HG02981 (cell line): Measurements from ENCODE around the gene CEP70.
"Not testable (repeated sequence)": the region's sequence is repeated elsewhere in the genome, so short reads cannot be mapped to it uniquely, and the experiment has no call there.

Experiments
- ATAC-seq: cut with Tn5 transposase; IDR thresholded peaks from one replicate; pipeline ENCODE4 v1.9.1; 2021; ENCODE audit warnings: mild to moderate bottlenecking, moderate library complexity; ENCODE audit not compliant: unreplicated experiment

Gene CEP70

DNA sequence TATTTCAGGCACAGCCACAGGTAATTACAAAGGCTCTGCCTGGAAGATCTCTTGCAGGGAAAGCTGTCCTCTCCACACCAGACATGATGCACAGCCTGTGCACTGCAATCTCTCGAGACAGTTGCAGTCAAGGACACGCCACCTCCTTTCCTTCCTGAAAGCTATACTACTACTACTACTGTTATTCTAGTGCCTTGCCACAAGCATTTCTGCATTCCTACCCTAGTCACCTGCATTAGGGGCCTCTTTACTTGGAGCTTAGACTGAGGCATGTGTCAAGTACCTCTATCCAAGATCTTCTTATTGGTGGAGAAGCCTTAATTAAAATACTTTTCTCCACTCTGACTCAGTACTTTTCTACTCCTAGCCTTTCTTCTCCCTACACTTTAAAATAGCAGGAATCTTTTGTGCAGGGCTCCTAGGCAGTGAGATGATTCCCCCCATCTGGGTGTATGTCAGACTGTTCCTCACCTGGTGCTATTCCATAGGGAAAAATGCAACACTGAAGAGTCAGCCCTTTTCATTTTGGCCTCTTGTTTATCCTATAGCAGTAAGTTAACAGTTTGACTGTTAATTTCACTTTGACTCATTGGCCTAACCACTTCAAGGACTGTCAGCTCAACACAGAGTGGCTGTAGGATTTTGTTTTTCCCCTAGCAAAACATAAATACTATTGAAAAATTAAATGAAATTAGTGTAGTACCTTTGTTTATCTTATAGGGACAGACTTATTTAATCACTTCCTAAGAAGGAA lies 80.8 kb downstream of the CEP70 start:
- peak; percentile 75 for ATAC-seq

DNA sequence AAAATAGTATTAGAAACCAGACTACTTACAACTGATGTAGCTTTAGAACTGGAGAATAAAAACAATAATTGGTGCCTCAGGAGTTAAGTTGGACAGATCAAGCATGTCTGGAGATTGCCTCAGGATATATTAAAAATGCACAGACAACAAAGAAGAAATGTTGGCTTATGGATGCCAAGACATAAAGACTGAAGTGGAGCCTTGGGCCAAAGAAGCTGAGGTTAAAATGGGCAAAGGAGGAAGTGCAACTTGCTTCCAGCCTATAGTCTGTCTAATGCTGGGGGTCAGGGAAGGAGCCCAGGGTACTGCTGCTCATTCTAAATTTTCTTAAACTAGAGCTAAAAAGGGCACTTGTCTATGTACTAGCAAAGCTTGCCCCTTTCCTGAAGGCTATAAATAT lies 82.1 kb downstream of the CEP70 start:
- ATAC-seq = no peak

DNA sequence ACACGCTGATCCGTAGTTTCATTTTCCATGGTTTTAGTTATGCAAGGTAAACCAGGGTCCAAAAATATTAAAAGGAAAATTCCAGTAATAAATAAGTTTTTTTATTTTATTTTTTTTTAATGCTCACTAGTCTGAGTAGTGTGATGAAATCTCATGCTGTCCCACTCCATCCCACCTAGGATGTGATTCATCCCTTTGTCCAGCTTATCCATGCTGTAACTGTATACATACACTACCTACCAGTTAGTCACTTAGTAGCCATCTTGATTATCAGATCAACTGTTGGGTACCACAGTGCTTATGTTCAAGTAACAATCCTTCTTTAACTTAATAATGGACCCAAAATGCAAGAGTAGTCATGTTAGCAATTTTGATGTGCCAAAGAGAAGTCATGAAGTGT lies 84.5 kb downstream of the CEP70 start:
- no peak for ATAC-seq

DNA sequence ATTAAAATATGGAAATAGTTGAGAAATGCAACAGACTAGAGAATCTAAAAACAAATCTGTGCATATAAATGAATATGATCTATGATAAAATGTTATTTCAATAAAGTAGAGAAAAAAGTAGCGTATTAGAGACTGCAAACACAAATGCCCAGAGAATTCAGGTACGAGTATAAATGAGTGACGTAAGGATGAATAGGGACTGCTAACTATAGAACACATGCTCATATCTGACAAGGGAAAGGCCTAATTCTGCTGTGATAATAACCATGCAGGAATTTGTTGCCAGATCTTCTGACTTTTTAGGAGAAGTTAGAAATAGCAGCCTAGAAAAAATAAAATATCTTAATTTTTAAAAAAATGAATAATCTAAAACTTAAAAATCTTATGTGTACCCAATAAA lies 86.5 kb downstream of the CEP70 start:
- no peak for ATAC-seq

DNA sequence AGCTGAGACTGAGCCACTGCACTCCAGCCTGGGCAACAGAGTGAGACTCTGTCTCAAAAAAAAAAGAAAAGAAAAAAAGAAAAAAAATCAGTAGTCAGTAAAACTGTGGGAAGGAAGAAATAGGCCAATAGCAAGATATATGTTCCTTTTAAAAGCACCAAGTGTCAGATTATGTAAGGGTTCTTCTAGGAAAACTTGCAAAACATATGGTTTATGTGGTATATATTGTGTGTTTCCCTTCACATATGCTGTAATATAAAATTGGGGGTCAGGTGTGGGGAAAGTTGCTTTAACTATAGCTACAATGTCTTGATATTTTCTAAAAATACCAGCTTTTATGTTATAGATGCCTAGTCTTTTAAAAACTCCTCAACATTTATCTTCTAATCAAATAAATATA lies 95.1 kb downstream of the CEP70 start:
- ATAC-seq = no peak

DNA sequence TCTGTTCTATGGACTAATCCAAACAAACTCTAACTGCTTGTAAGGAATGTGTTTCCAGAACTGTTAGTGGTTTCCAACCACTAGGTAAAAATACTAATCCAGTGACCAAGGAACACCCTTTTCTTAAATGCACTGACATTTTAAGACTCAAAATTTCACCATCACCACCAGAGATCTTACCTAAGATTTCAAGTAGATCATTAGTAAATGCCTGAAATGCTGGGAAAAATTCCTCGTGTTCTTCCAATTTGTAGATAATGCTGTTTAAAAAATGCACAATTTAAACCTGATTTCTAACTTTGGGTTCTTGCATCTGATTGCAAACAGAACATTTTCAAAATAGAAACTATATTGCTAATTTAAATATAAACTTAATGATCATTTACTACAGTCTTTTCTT lies 96.2 kb downstream of the CEP70 start:
- ATAC-seq = no peak

DNA sequence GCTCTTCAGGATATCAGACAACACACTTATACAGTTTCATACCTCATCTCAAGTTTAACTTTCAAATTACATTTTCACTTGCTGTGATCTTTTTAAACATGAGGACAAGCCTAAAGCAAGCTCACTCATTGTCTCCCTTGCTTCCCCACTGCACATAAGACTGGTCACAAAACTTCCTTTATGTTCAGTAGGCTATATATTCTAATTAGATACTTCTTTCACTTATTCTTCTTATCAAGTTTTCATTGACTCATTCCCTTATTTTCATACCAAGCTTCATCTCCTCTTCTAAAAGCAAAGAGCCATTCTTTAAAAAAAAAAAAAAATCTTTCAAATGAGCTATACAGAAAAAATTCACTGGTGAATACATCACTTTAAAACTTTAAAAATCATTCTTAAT lies 97.0 kb downstream of the CEP70 start:
- ATAC-seq = no peak

DNA sequence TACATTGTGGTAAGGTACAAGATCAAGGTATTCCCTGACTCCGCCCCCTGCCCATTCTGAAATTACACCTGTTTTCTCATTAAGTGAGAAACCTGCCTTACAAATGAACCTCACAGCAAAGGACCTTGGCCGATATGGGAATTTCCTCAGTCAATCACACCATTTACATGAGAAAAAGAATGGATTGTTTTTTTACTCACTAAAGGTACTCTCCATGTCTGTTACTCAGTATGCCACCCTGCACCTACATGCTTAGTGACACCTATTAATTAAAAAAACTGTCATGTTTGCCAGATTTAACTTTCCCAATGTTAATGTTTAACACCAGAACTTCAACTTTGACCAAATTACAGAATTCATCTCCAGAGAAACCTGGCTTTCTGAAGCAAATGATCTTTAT lies 97.6 kb downstream of the CEP70 start:
- no peak for ATAC-seq

DNA sequence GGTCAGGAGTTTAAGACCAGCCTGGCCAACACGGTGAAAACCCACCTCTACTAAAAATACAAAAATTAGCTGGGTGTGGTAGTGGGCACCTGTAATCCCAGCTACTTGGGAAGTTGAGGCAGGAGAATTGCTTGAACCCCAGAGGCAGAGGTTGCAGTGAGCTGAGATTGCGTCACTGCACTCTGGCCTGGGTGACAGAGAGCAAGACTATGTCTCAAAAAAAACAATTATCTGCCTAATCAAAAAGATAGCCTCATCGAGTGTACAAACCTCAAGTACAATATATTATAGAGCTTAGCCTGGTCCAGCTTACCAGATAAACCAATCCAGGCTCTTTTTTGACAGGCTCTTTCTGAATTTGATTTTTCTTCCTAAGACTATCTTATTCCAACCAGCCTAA lies 98.4 kb downstream of the CEP70 start:
- not testable (repeated sequence) for ATAC-seq

DNA sequence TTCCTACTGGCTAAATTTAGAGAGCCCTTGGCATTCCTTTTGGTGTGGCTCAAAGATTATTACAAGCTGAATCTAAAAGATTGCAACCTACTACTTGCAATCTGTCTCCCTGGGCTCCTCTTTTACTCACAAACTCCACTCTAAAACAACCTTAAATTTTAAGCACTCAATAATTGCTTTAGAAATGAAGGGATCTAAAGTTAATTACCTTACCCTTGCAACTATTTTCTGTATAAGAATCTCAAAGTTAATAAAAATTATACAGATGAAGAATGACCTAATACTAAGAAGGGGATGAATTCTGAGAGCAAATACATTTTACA lies 99.5 kb downstream of the CEP70 start:
- ATAC-seq = no peak

DNA sequence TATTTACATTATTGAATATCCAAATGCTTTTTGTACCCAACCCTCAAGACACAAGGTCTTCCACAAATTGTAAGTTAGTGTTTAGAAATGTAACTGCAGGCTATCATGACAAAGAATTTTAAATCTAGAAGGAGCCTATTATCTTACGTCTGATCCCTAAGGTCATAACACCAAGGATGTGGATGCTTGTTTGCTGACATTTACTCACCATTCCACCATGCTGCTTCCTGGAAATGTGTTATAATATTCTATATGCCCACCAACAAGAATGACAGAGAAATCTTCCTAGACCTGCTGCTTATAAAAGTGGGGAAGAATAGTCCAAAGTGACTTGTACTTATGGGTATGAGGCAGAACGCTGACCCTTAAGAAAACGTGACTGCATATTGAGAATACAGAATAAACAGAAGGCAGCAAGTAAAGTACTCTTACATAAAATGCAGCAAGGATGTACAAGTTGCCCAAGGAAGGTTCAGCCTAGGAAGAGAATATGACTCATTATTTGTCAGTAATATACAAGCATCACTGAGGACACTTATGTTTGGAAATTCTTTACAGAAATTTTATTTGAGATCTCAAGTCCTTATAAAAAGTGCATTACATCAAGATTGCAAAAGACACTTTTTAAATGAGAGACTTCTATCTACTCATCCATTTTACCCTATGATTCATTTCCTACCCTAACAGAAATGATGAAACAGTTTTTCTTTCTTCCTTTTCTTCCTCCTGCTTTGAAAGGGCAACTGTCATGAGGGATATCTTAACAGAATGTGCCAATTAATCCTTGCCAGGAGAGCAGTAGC lies 100.1 kb downstream of the CEP70 start:
- ATAC-seq = no peak

DNA sequence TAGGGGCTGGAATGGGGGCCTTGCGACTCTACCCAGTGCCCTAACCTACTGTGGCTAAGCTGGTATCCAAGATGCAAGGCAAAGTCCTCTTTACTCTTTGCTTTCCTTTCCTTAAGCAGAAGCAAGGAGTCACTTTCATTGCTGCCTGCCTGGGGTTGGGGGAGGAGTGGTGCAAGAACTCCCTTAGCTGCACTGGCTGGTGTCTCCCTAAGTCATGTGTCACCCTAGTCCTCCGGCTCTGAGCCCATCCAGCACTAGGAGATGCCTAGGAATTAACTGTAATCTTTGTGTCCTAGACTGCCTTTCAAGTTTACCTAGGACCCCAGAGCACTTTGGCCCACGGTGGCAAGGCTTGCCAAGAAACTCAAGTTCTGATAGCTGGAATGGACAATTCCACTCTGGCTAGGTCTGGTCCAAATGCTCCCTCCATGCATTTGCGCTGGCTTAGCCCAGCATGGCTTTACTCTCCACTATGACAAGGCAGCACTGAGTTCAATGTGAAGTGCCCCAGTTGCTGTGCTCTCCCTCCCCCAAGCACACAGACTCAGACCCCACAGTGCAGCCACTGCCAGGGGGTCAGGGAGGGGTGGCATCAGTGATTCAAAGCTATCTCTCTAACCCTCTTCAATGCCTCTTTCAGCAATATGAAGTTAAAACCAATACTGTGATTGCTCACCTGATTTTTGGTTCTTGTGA lies 100.9 kb downstream of the CEP70 start:
- ATAC-seq = no peak

DNA sequence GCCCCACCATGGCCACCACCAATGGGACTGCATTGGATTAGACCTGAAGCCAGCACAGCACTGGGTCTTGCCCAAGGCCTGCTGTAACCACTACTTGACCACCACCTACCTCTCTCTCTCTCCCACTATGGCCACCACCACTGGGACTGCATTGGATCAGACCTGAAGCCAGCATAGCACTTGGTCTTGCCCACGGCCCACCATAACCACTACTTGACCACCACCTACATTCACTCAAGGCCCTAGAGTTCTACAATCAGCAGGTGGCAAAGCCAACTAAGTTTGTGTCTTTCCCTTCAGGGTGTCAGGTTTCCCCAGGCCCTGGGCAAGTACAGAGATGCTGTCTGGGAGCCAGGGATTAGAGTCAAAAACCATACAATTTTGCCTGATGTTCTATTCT lies 102.1 kb downstream of the CEP70 start:
- no peak for ATAC-seq

DNA sequence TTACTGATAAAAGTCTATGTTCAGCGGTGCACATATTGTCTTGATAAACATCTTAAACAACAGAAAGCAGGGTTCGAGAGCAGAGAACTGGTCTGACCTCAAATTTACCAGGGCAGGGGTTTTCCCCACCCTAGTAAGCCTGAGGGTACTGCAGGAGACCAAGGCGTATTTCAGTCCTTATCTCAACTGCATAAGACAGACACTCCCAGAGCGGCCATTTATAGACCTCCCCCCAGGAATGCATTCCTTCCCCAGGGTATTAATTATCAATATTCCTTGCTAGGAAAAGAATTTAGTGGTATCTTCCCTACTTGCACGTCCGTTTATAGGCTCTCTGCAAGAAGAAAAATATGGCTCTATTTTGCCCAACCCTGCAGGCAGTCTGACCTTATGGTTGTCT lies 107.5 kb downstream of the CEP70 start:
- not testable (repeated sequence) for ATAC-seq

DNA sequence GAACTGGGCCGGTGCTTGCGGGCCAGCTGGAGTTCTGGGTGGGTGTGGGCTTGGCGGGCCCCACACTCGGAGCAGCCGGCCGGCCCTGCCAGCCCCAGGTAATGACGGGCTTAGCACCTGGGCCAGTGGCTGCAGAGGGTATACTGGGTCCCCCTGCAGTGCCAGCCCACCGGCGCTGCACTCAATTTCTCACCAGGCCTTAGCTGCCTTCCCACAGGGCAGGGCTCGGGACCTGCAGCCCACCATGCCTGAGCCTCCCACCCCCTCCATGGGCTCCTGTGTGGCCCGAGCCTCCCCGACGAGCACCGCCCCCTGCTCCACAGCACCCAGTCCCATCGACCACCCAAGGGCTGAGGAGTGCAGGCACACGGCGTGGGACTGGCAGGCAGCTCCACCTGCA lies 109.4 kb downstream of the CEP70 start:
- not testable (repeated sequence) for ATAC-seq

DNA sequence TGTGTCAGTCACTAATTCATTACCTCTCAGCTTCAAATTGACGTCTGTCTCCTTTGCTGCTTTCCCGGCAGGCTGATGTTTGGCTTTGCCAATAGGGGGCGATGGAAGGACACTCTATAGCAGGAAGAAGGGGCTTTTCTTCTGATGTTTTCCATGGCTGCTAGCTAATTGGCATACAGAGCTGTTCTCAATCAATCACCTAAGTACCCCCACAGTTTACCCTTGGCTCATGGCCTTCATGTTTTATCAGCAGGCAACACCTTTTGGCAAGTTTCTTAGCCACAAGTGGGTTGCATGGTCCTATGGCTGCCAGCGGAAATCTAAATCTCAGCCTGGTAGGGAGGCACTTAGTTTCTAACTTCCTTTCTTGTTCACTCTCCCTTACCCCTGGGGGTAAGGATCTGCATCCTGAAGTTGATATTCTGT lies 114.6 kb downstream of the CEP70 start:
- ATAC-seq = no peak

DNA sequence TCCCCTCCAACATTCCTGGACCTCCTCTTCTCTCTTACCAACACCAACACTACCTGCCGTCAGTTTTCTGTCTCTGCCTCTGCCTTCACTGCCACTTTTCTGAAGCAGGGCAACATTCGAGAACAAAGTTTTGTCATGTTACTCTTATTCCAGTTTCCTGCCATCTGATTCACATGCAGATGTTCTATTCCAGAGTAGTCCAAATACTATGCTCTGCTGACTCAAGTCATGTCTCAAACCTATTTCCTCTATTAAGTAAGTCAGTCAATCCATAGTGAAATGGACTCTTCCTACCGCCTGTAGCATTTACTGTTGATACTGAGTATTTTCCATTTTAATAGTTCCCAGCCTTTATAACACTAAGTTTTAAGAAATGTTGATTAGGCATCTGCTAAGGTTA lies 116.3 kb downstream of the CEP70 start:
- no peak for ATAC-seq

DNA sequence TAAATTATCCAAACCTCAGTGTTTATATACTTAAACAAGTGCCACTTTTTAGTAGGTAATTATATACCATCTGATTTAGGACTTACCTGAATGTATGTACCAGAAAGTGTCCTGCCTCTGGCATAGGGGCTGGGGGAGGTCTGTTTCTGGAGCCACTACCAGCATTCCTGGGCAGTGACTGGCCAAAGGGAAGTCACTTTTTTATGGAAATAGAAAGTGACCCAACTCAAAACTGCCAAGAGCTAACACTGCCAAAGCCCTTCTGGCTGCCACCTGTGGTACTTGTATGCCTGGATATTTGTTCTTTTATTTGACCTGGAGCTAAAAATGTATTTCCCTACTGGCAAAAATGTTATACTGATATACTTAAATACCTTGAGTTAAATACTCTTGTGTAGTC lies 116.9 kb downstream of the CEP70 start:
- no peak for ATAC-seq

DNA sequence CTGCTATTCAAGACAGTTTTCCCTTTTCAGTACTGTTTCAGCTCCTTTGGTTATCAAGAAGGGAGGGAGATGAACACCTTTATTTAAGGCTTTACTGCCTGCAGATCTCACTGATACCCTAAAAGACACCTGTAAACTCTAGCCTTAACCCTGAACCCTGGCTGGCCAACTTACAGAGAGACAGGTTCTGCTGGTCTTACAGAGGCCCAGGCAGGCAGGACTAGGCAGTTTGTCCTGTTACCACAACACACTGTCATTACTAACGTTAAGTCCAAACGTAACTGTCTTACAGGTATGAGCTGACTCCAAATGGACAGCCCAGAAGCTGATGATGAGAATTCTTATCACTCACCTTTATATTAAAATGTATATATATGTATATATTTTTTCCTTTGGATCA lies 117.5 kb downstream of the CEP70 start:
- ATAC-seq = no peak

DNA sequence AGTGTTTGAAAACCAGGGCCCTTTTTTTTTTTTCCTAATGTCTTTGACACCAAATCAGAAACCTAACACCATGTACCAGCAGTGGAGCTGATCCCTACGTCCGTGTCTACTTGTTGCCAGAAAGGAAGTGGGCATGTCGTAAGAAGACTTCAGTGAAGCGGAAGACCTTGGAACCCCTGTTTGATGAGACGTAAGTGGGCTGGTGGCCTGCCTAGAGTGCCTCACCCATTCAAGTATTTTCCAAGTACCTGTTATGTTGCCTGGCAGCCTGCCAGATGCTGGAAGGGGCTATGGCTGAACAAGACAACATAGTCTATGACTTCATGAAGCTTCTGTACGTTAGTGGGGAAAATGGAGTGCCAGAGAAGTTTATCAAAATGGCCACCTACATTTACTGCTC lies 119.9 kb downstream of the CEP70 start:
- ATAC-seq = no peak

DNA sequence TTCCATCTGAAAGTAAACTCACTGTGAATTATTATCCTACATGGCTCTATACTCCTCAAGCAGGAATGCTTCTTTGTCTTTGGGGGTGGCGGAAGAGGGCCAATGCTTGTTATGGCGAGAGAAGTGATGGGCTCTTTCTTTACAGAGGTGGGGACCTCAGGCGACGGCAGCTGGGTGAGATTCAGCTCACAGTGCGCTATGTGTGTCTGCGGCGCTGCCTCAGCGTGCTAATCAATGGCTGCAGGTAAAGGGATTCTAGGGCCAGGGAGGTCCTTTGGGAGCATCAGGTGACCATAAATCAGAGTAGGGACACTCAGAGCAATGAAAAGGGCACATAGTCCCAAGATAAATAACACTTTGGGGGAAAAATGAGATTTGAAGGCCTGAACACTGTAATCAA lies 120.7 kb downstream of the CEP70 start:
- no peak for ATAC-seq
